ENCODE data around the gene FKBP5.
A peak's percentile ranks its signal among the peaks of the same experiment; 100 is the strongest.
"Not testable (repeated sequence)": the region's sequence is repeated elsewhere in the genome, so short reads cannot be mapped to it uniquely, and the experiment has no call there.

The FKBP5 gene

DNA sequence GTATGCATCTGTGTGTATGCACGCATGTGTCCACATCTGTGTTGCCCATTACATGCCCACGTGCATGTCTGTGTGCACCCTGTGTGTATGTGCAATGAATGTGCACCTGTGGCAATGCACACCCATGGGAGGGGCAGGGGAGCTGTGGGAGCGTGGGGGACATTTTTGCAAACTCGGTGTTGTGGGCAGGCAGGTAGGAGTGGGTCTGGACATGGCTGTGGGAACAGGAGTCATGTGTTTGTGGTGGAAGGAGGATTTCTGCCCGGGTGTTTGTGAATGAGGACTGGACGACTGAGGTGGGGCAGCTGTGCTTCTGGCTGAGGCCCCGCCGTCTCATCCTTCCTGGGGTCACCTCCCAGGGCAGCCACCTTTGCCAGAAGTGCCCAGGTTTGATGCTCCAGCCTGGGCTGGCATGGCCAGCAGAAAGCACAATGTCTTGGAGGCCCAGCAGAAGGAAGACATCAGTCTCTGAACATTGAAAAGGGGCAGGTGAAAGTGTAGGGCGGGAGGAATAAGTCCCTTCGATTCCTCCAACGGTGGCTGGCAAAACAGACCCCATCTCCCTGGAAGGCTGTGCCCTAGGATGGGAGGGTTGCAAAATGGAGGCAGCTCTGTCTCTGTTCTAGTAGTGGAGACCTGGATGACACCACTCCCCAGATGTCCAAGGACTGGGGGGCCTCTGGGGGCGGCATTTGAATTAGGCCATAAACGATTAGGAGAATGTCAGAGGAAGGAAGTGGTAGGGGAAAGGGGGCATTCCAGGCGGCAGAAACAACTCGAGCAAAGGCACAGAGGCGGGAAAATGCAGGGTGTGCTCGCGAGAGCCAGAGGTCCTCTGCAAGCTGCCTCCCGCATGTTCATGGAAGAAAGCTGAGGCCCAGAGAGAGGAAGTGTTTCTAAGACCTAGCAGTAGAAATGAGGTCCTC lies 29.0 kb upstream of the FKBP5 start:
- Mint-ChIP-seq H3K36me3 (no peaks in the 10 kb centered on the region), H3K27me3 (no peaks in the 10 kb centered on the region), H3K4me1 (peaks cover 41% of the 10 kb centered on the region), H3K9me3 (no peaks in the 10 kb centered on the region), H3K27ac (peak overlapping the region; percentile 86), H3K4me3 (no peak overlapping the region)
- ATAC-seq (ENCODE audit: low read depth) (no peak), DNase-seq (ENCODE audit: low spot score in 2 of 2) (no peak)

DNA sequence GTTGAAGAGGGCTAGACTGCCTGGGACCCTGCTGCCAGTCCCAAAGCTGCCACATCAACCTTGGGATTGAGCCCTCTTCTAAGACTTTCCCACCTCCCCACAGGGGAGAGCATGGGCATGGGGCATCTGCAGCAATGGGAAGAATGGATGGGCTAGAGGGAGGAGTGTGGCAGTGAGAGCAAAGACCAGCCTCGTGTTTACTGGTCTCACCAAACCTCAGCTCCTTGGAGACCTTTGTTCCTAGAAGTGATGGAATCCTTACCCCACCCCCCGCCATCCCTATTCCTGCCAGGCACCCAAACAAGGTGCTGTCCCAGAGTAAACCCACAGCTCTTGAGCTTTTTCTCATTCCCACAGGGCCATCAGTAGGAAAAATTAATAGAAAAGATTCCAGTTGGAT lies 28.1 kb upstream of the FKBP5 start:
- Mint-ChIP-seq H3K4me3 (no peak overlapping the region), H3K27me3 (no peaks in the 10 kb centered on the region), H3K9me3 (no peaks in the 10 kb centered on the region), H3K27ac (no peak overlapping the region), H3K4me1 (peaks cover 39% of the 10 kb centered on the region), H3K36me3 (no peaks in the 10 kb centered on the region)
- DNase-seq (ENCODE audit: low spot score in 2 of 2) (no peak), ATAC-seq (ENCODE audit: low read depth) (no peak)

DNA sequence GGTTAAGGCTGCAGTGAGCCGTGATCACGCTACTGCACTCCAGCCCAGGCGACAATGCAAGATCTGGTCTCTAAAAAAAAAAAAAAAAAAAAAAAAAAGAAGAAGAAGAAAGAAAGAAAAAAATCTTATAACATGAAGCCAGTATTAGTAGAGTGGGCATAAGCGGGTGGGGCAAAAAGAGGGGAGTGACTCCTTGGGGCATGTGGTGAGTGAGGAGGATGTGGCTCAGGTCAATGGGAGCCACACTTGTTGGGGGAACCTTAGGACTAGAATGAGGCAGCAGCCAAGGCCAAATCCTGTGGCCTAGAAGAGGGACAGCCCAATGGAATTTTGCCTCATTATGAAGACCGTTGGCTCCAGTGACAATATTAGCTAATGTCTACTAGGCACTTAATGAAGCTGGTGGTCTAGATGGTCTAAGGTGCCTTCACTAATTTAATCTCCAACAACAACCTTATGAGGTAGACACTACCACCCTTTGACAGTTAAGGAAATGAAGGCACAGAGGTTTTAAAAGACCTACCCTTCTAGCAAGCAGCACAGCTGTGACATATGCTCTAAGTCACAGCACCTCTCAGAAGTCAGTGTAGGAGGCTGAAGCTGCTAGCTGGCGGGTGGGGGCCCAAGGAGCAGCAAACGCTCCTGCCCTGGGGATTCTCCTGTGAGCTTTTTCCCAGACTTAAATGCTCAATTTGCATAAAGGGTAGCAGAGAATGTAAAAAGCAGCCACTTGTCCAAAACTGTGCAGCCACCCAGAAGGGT lies 24.5 kb upstream of the FKBP5 start:
- no peak for ATAC-seq (ENCODE audit: low read depth)
- no peak overlapping the region for H3K27ac Mint-ChIP-seq
- peaks cover 14% of the 10 kb centered on the region for H3K4me1 Mint-ChIP-seq
- no peak for DNase-seq (ENCODE audit: low spot score in 2 of 2)
- H3K36me3 Mint-ChIP-seq = peaks cover 2% of the 10 kb centered on the region
- H3K4me3 Mint-ChIP-seq = no peak overlapping the region
- peaks cover 5% of the 10 kb centered on the region for H3K9me3 Mint-ChIP-seq
- H3K27me3 Mint-ChIP-seq = no peaks in the 10 kb centered on the region

DNA sequence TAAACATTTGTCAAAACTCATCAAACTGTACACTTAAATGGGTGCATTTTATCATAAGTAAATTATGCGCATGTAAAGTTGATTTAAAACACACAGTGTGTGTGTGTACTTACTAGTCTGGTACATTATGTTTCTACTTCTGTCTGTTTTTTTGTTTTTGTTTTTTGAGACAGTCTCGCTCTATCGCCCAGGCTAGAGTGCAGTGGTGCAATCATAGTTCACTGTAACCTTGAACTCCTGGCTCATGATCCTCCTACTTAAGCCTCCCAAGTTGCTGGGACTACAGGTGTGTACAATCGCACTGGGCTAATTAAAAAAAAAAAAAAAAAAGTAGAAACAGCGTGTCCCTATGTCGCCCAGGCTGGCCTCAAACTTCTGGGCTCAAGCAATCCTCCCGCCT lies 23.0 kb upstream of the FKBP5 start:
- DNase-seq (ENCODE audit: low spot score in 2 of 2) = no peak
- H3K9me3 Mint-ChIP-seq = peaks cover 5% of the 10 kb centered on the region
- ATAC-seq (ENCODE audit: low read depth) = no peak
- no peak overlapping the region for H3K27ac Mint-ChIP-seq
- peaks cover 9% of the 10 kb centered on the region for H3K4me1 Mint-ChIP-seq
- no peaks in the 10 kb centered on the region for H3K27me3 Mint-ChIP-seq
- H3K36me3 Mint-ChIP-seq = peaks cover 2% of the 10 kb centered on the region
- H3K4me3 Mint-ChIP-seq = no peak overlapping the region

DNA sequence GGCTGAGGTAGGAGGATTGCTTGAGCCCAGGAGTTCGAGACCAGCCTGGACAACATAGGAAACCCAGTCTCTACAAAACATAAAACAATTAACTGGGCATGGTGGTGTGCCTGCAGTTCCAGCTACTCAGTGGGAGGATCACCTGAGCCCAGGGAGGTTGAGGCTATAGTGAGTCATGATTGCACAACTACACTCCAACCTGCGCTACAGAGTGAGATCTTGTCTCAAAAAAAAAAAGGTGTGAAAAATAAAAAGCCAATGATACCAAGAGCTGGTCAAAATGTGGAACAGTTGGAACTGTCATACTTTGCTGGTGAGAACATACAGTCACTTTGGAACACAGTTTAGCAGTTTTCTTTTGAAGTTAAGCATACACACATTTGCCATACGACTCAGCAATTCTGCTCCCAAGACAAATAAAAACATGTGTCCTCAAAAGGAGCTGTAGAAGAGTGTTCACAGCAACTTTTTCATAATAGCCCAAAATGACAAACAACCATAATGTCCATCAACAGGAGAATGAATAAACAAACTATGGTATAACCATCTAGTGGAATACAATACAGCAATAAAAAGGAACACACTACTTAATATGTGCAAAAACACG lies 21.6 kb upstream of the FKBP5 start:
- peaks cover 6% of the 10 kb centered on the region for H3K4me1 Mint-ChIP-seq
- no peak overlapping the region for H3K4me3 Mint-ChIP-seq
- H3K36me3 Mint-ChIP-seq = peaks cover 2% of the 10 kb centered on the region
- peaks cover 5% of the 10 kb centered on the region for H3K9me3 Mint-ChIP-seq
- ATAC-seq (ENCODE audit: low read depth) (no peak), DNase-seq (ENCODE audit: low spot score in 2 of 2) (no peak)
- H3K27me3 Mint-ChIP-seq = no peaks in the 10 kb centered on the region
- H3K27ac Mint-ChIP-seq = no peak overlapping the region

DNA sequence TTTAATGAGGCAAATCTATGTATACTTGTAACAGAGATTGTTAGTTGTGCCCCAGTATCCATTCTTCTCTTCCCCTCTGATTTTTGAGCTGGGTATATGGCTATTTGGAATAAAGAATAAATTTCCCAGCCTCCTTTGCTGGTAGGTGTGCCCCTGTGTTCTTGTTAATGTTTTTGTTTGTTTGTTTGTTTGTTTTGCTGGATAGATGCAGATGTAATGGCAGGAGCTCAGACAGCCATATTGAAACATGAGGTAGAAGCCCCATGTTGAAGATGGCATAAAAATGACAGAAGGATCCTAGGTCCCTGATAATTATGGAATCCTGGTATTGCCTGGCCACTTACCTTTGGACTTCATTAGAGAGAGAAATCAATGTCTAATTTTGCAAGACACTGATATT lies 19.9 kb upstream of the FKBP5 start:
- Mint-ChIP-seq H3K36me3 (peaks cover 2% of the 10 kb centered on the region), H3K9me3 (peaks cover 8% of the 10 kb centered on the region), H3K4me1 (peaks cover 3% of the 10 kb centered on the region), H3K27me3 (no peaks in the 10 kb centered on the region), H3K27ac (no peak overlapping the region), H3K4me3 (no peak overlapping the region)
- ATAC-seq (ENCODE audit: low read depth) = no peak
- no peak for DNase-seq (ENCODE audit: low spot score in 2 of 2)

DNA sequence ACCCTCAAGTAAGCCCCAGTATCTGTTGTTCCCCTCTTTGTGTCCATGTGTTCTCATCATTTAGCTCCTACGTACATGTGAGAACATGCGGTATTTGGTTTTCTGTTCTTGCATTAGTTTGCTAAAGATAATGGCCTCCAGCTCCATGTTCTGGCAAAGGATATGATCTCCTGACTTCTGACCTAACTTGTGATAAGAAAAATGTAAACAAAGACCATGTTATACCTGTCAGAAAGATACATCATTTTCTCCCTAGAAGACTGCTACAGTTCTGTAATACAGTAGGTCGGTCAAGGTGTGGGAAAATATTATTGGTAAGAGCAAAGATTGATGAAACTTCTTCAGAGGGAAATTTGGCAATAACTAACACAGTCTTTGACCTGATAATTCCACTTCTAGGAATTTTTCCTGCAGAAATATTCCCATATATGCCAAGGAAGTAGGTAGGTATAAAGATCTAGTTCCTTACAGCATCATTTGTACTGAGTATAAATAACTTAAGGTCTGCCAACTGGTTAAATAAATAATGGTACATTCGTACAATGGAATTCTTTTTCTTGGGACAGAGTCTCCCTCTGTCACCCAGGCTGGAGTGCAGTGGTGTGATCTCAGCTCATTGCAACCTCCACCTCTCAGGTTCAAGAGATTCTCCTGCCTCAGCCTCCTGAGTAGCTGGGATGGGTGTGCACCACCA lies 19.1 kb upstream of the FKBP5 start:
- H3K4me1 Mint-ChIP-seq = no peaks in the 10 kb centered on the region
- peaks cover 8% of the 10 kb centered on the region for H3K9me3 Mint-ChIP-seq

DNA sequence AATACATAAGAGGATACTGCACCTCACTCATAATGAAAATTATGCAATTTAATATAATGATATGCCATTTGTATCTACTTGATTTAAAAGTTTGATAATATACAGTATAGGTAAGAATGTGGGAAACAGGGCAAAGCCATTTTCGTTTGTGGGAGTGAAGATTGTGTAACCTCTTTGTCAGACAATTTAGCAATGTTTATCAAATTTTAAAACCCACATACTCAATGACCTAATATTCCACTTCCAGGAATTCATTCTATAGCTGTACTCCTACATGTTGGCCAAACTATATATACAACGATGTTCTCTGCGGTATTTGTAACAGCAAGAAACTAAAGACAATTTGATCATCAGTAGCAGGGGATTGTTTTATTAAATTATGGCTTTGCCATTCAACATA lies 17.8 kb upstream of the FKBP5 start:
- DNase-seq (ENCODE audit: low spot score in 2 of 2) (no peak), ATAC-seq (ENCODE audit: low read depth) (no peak)
- no peak overlapping the region for H3K27ac Mint-ChIP-seq
- H3K27me3 Mint-ChIP-seq = no peaks in the 10 kb centered on the region
- H3K9me3 Mint-ChIP-seq = peaks cover 8% of the 10 kb centered on the region
- H3K36me3 Mint-ChIP-seq = peaks cover 2% of the 10 kb centered on the region
- H3K4me3 Mint-ChIP-seq = no peak overlapping the region
- no peaks in the 10 kb centered on the region for H3K4me1 Mint-ChIP-seq

More for the DNA sequence above, 19.1 kb upstream of the FKBP5 start:
- no peak for DNase-seq (ENCODE audit: low spot score in 2 of 2)
- H3K27me3 Mint-ChIP-seq = no peaks in the 10 kb centered on the region
- no peak overlapping the region for H3K4me3 Mint-ChIP-seq
- ATAC-seq (ENCODE audit: low read depth) = no peak
- H3K27ac Mint-ChIP-seq = no peak overlapping the region
- H3K36me3 Mint-ChIP-seq = peaks cover 2% of the 10 kb centered on the region

DNA sequence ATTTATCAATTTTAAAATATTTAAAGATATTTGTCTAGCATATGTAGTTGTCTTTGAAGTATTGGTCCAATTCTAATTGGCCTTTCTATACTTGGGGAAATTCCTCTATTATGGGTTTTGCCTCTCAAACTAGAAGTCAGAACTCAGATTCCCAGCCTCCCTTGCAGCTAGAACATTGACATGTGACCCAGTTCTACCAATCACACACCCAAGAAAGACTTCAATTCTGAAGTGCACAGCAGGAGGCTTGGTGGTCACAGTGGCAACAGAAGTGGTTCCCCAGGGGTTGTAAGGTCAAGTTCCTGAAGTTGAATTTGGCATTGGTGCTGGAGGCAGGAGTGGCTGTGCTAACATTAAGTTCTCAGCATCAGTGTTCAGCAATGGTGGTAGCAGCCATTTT lies 14.8 kb upstream of the FKBP5 start:
- Mint-ChIP-seq H3K27me3 (no peaks in the 10 kb centered on the region), H3K36me3 (no peaks in the 10 kb centered on the region), H3K9me3 (peaks cover 4% of the 10 kb centered on the region), H3K4me1 (no peaks in the 10 kb centered on the region), H3K27ac (no peak overlapping the region), H3K4me3 (no peak overlapping the region)
- DNase-seq (ENCODE audit: low spot score in 2 of 2) (no peak), ATAC-seq (ENCODE audit: low read depth) (no peak)

DNA sequence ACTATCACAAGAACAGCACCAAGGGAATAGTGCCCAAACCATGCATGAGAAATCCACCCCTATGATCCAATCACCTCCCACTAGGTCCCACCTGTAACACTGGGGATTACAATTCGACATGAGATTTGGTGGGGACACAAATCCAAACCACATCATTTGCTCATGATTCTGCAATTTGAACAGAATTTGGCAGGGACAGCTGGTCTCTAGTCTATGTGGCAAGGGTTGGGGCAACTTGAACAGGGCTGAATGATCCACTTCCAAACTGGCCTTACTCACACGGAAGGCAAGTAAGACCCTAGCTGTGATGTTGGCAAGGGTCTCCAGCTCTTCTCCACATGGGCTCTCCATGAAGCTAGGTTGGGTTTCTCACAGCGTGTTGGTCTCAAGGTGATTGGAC lies 10.1 kb upstream of the FKBP5 start:
- H3K27me3 Mint-ChIP-seq = no peaks in the 10 kb centered on the region
- no peak overlapping the region for H3K4me3 Mint-ChIP-seq
- H3K9me3 Mint-ChIP-seq = peaks cover 1% of the 10 kb centered on the region
- no peaks in the 10 kb centered on the region for H3K4me1 Mint-ChIP-seq
- H3K27ac Mint-ChIP-seq = no peak overlapping the region
- DNase-seq (ENCODE audit: low spot score in 2 of 2) (no peak), ATAC-seq (ENCODE audit: low read depth) (no peak)
- H3K36me3 Mint-ChIP-seq = no peaks in the 10 kb centered on the region

DNA sequence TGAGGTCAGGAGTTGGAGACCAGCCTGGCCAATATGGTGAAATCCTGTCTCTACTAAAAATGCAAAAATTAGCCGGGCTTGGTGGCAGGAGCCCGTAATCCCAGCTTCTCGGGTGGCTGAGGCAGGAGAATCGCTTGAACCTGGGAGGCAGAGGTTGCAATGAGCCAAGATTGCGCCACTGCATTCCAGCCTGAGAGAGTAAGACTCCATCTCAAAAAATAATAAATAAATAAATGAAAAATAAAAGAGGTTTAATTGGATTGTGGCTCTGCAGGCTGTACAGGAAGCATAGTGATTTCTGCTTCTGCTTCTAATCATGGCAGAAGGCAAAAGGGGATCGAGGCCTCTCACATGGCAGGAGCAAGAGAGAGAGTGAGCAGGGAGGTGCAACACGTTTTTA lies 9.7 kb upstream of the FKBP5 start:
- DNase-seq (ENCODE audit: low spot score in 2 of 2); ATAC-seq (ENCODE audit: low read depth); H3K9me3 Mint-ChIP-seq; H3K27me3 Mint-ChIP-seq; H3K36me3 Mint-ChIP-seq; H3K27ac Mint-ChIP-seq; H3K4me1 Mint-ChIP-seq; H3K4me3 Mint-ChIP-seq: not testable (repeated sequence)

DNA sequence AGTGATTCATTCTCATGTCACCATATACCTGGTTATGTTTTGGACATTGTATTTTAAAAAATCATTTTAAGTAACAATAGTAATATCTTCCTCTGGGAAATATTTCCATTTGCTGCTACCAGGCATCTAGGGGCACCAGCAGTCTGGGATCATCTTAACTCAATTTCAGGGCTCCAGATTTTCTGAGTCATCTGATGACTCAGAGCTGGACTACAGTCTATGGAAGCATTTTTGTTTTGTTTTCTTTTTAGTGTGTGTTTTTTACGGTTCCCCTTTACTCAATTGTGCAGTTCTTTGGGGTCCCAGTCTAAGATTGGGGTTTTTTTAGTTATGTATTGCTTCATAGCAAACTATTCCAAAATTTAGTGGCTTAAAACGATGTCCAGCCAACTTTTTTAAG lies 5.7 kb upstream of the FKBP5 start:
- ATAC-seq (ENCODE audit: low read depth) = no peak
- Mint-ChIP-seq H3K27me3 (no peaks in the 10 kb centered on the region), H3K36me3 (no peaks in the 10 kb centered on the region), H3K27ac (no peak overlapping the region), H3K4me1 (no peaks in the 10 kb centered on the region), H3K9me3 (no peaks in the 10 kb centered on the region), H3K4me3 (no peak overlapping the region)
- no peak for DNase-seq (ENCODE audit: low spot score in 2 of 2)

DNA sequence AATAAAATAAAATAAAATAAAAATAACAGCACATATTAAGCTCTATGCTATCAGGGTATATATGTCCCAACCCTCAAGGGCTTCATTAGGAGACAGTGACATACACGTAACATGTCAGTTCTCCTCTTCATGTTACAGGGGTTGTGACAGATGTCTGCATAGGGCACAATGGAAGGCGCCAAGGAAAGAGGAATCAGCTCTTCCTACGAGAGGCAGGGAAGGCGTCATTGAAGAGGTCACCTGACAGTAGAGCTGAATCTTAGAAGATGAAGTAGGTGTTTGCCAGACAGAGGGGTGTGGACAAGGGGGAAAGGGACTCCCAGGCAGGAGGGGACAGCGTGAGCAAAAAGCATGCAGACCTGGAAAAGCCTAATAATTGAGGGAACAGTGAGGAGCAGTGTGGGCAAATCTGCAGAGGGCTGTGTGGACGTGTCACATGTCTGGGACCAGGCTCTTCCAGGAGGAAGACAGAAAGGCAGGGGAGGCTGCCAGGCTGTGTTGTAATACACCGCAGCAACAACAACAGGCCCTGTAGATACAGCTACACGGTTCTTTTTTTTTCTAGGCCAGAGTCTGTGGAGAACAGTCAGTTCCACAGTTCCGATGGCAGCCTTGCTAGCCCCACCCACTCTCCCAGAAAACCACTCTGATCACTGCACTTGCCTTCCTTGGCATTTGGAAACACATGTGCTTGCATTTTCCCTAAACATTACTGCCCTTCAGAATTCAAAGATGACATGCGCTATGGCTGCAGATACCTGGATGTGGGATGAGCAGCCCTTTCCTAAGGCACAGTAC lies 2.5 kb upstream of the FKBP5 start:
- H3K27ac Mint-ChIP-seq = no peak overlapping the region

More for the DNA sequence above, 2.5 kb upstream of the FKBP5 start:
- H3K4me3 Mint-ChIP-seq = no peak overlapping the region
- H3K4me1 Mint-ChIP-seq = peaks cover 8% of the 10 kb centered on the region
- DNase-seq (ENCODE audit: low spot score in 2 of 2) (no peak), ATAC-seq (ENCODE audit: low read depth) (no peak)
- H3K9me3 Mint-ChIP-seq = no peaks in the 10 kb centered on the region
- no peaks in the 10 kb centered on the region for H3K27me3 Mint-ChIP-seq
- no peaks in the 10 kb centered on the region for H3K36me3 Mint-ChIP-seq
